GM23338 (cell line): ENCODE measurements around the gene PANK4.

ENCODE experiments used
- CREB1 ChIP-seq: fragments of 250-450 bp; sonication (Bioruptor Pico); IDR thresholded peaks from 2 replicates; pipeline ENCODE4 v1.5.0; 2020; ENCODE audit warnings: low read depth, mild to moderate bottlenecking, moderate library complexity
- CTCF ChIP-seq, 2 experiments: fragments of 200-600 bp in 1 of 2; sonication (generic) in 1 of 2; conservative IDR thresholded peaks; 2 replicates each; pipeline versions ENCODE4 v1.5.1 to v1.6.1; 2016 to 2017; ENCODE audit warnings: antibody characterized with exemption in 2 of 2, low read depth in 2 of 2, mild to moderate bottlenecking in 2 of 2, moderate library complexity in 1 of 2
- ETS1 ChIP-seq: IDR thresholded peaks from 2 replicates; pipeline ENCODE4 v1.6.1; 2016; ENCODE audit warnings: antibody characterized with exemption
- EZH2 ChIP-seq: fragments of 200-600 bp; sonication (generic); IDR thresholded peaks from one replicate; pipeline ENCODE4 v1.8.0; 2017; ENCODE audit warnings: antibody characterized with exemption, mild to moderate bottlenecking, low read depth; ENCODE audit not compliant: unreplicated experiment
- EZH2phosphoT487 ChIP-seq: fragments of 200-600 bp; sonication (generic); IDR thresholded peaks from one replicate; pipeline ENCODE4 v1.8.1; 2018; ENCODE audit warnings: antibody characterized with exemption; ENCODE audit not compliant: unreplicated experiment
- JUNB ChIP-seq: IDR thresholded peaks from one replicate; pipeline ENCODE4 v1.6.1; 2016; ENCODE audit warnings: antibody characterized with exemption; ENCODE audit not compliant: unreplicated experiment
- NANOG ChIP-seq: IDR thresholded peaks from 2 replicates; pipeline ENCODE4 v1.6.1; 2016; ENCODE audit warnings: antibody characterized with exemption, borderline replicate concordance
- POLR2AphosphoS5 ChIP-seq: IDR thresholded peaks from 2 replicates; pipeline ENCODE4 v1.6.1; 2016; ENCODE audit warnings: antibody characterized with exemption, low read depth
- REST ChIP-seq: IDR thresholded peaks from one replicate; pipeline ENCODE4 v1.6.1; 2018; ENCODE audit warnings: antibody characterized with exemption; ENCODE audit not compliant: unreplicated experiment
- STAT1 ChIP-seq: IDR thresholded peaks from one replicate; pipeline ENCODE4 v1.6.1; 2016; ENCODE audit warnings: antibody characterized with exemption; ENCODE audit not compliant: unreplicated experiment
- ZNF114 ChIP-seq: fragments of 250-450 bp; sonication (Bioruptor Pico); IDR thresholded peaks from 2 replicates; pipeline ENCODE4 v1.5.0; 2020; ENCODE audit warnings: mild to moderate bottlenecking, moderate library complexity
- ZNF331 ChIP-seq: fragments of 250-450 bp; sonication (Bioruptor Pico); IDR thresholded peaks from 2 replicates; pipeline ENCODE4 v1.5.0; 2020; ENCODE audit warnings: low read depth, mild to moderate bottlenecking, moderate library complexity
- ZNF462 ChIP-seq: fragments of 250-450 bp; sonication (Bioruptor Pico); IDR thresholded peaks from 2 replicates; pipeline ENCODE4 v1.5.0; 2020; ENCODE audit warnings: mild to moderate bottlenecking, moderate library complexity

- TF ChIP-seq CTCF (conservative IDR thresholded peaks at IDR 0.05; ENCODE audit: low read depth in 2 of 2) = no peak
- no peak for TF ChIP-seq EZH2phosphoT487
- TF ChIP-seq CREB1 (CRISPR knock-in tag) = no peak
- TF ChIP-seq EZH2 = no peak
- no peak for TF ChIP-seq POLR2AphosphoS5
- TF ChIP-seq STAT1 = no peak
- TF ChIP-seq ETS1 = no peak
- TF ChIP-seq REST = no peak
- TF ChIP-seq ZNF114 (CRISPR knock-in tag) = no peak
- no peak for TF ChIP-seq ZNF462 (CRISPR knock-in tag)
- TF ChIP-seq JUNB = no peak
- TF ChIP-seq NANOG = no peak
- no peak for TF ChIP-seq ZNF331 (CRISPR knock-in tag)
These were observed 4.3 kb upstream of the PANK4 start for GRCh38 chr1:2530513-2531361.
